ENCODE data around the gene ITGA7.

ITGA7 gene

DNA sequence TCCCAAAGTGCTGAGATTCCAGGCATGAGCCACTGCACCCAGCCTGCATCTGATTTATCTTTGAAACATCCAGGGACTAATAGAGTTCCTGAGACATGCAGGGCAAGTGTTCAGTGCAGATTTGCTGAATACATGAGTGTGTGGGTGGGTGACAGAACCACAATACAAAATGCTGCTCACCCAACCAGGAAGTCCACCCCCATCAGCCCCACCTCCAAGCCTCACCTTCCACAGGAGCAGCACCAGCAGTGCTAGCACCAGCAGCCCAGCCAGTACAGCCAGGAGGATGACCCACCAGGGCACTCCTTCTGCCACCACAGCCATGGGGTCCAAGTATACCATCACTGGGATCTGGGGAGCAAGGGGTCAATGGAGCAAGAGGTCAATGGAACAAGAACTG, 20.0 kb downstream of the ITGA7 start:
- Histone ChIP-seq H3K4me1 (ENCODE audit: insufficient read depth, low read length, poor library complexity, severe bottlenecking) (peaks cover 21% of the 10 kb centered on the region), H3K9me3 (ENCODE audit: insufficient read depth, low read depth, low read length) (no peaks in the 10 kb centered on the region), H4K20me1 (ENCODE audit: insufficient read depth, low read length, poor library complexity, severe bottlenecking) (no peaks in the 10 kb centered on the region), H3K9me2 (replicated peaks; ENCODE audit: low read depth, low read length) (no peaks in the 10 kb centered on the region), H3K36me3 (ENCODE audit: insufficient read depth, low read length) (no peaks in the 10 kb centered on the region), H2AFZ (ENCODE audit: low read length) (no peak overlapping the region), H3K79me2 (ENCODE audit: insufficient read depth, low read length) (peaks cover 15% of the 10 kb centered on the region; the same call in 1 of the 2 replicates), H3K4me3 (ENCODE audit: low read length, poor library complexity, severe bottlenecking) (no peak overlapping the region), H3F3A (ENCODE audit: low read depth) (no peaks in the 10 kb centered on the region), H3K9ac (ENCODE audit: low read depth, low read length, poor library complexity, severe bottlenecking) (no peak overlapping the region), H3K27me3 (ENCODE audit: insufficient read depth, low read length, poor library complexity, severe bottlenecking) (no peaks in the 10 kb centered on the region), H3K4me2 (ENCODE audit: low read depth, low read length, poor library complexity, severe bottlenecking) (no peak overlapping the region)
- TF ChIP-seq EZH2phosphoT487 (IDR thresholded peaks at IDR 0.05; ENCODE audit: borderline replicate concordance), result no peak
- TF ChIP-seq, protein P1, sequence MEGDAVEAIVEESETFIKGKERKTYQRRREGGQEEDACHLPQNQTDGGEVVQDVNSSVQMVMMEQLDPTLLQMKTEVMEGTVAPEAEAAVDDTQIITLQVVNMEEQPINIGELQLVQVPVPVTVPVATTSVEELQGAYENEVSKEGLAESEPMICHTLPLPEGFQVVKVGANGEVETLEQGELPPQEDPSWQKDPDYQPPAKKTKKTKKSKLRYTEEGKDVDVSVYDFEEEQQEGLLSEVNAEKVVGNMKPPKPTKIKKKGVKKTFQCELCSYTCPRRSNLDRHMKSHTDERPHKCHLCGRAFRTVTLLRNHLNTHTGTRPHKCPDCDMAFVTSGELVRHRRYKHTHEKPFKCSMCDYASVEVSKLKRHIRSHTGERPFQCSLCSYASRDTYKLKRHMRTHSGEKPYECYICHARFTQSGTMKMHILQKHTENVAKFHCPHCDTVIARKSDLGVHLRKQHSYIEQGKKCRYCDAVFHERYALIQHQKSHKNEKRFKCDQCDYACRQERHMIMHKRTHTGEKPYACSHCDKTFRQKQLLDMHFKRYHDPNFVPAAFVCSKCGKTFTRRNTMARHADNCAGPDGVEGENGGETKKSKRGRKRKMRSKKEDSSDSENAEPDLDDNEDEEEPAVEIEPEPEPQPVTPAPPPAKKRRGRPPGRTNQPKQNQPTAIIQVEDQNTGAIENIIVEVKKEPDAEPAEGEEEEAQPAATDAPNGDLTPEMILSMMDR (conservative IDR thresholded peaks at IDR 0.05; ENCODE audit: low read length), result no peak

DNA sequence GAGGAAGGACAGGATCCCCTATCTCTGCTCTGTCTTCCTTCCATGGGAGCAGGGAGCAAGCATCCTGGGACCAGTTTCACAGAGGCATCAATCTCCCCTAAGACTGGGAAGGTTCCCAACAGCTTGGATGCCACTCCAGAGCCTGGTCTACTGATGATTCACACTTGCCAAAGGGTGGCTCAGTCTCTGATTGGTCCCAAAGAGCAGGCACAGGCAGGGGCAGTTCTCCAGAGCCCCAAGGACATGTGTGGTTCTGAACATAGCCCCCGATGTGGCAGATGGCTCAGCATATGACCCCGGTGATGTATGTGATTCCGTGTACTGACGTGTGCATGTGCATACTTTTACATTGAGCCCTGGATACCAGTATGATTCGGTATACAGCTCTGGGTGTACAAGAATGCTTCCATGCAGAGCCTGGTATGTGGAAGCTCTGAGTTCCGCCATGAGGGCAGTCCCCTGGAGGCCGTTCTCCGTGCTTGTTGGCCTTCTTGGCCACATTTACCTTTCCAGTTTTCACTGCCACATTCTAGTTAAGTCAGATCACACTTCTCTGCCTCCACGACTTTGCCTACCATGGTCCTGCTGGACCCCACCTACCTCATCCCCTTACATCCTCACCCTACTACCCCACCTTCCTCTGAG, 21.2 kb downstream of the ITGA7 start:
- H2AFZ ChIP-seq (ENCODE audit: low read length), result no peak overlapping the region
- H3K9ac ChIP-seq (ENCODE audit: low read depth, low read length, poor library complexity, severe bottlenecking), result no peak overlapping the region
- H3F3A ChIP-seq (ENCODE audit: low read depth), result no peaks in the 10 kb centered on the region
- H4K20me1 ChIP-seq (ENCODE audit: insufficient read depth, low read length, poor library complexity, severe bottlenecking), result no peaks in the 10 kb centered on the region
- no peak overlapping the region for H3K4me3 ChIP-seq (ENCODE audit: low read length, poor library complexity, severe bottlenecking)
- no peaks in the 10 kb centered on the region for H3K9me3 ChIP-seq (ENCODE audit: insufficient read depth, low read depth, low read length)
- no peaks in the 10 kb centered on the region for H3K9me2 ChIP-seq (replicated peaks; ENCODE audit: low read depth, low read length)
- H3K4me1 ChIP-seq (ENCODE audit: insufficient read depth, low read length, poor library complexity, severe bottlenecking), result peaks cover 23% of the 10 kb centered on the region
- H3K36me3 ChIP-seq (ENCODE audit: insufficient read depth, low read length), result no peaks in the 10 kb centered on the region
- H3K27me3 ChIP-seq (ENCODE audit: insufficient read depth, low read length, poor library complexity, severe bottlenecking), result no peaks in the 10 kb centered on the region
- H3K79me2 ChIP-seq (ENCODE audit: insufficient read depth, low read length), result peaks cover 15% of the 10 kb centered on the region; the same call in 1 of the 2 replicates
- no peak overlapping the region for H3K4me2 ChIP-seq (ENCODE audit: low read depth, low read length, poor library complexity, severe bottlenecking)
- TF ChIP-seq, protein P1 (conservative IDR thresholded peaks at IDR 0.05; ENCODE audit: low read length), result no peak
- TF ChIP-seq EZH2phosphoT487 (IDR thresholded peaks at IDR 0.05; ENCODE audit: borderline replicate concordance), result no peak

DNA sequence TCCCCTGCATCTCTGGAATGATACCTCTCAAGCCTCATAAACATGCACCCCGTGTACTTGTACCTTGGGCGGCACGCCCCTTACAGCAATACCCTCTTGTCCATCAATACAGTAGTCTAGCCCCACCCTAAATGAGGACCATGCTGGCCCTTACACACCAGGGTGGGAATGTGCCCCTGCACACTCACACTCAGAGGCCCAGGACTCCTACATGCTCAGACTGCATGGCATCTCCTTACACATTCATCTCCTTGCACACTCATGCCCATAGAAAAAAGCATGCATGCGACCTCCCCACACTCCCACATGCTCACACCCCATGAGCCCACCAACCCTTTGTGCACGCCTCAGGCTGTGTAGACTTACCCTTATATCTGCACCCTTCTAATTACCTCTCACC, 22.0 kb downstream of the ITGA7 start:
- Histone ChIP-seq H3K79me2 (ENCODE audit: insufficient read depth, low read length) (peaks cover 15% of the 10 kb centered on the region; the same call in 1 of the 2 replicates), H2AFZ (ENCODE audit: low read length) (no peak overlapping the region), H3F3A (ENCODE audit: low read depth) (no peaks in the 10 kb centered on the region), H3K36me3 (ENCODE audit: insufficient read depth, low read length) (no peaks in the 10 kb centered on the region), H3K4me3 (ENCODE audit: low read length, poor library complexity, severe bottlenecking) (no peak overlapping the region), H3K4me1 (ENCODE audit: insufficient read depth, low read length, poor library complexity, severe bottlenecking) (peaks cover 28% of the 10 kb centered on the region), H3K9ac (ENCODE audit: low read depth, low read length, poor library complexity, severe bottlenecking) (no peak overlapping the region), H4K20me1 (ENCODE audit: insufficient read depth, low read length, poor library complexity, severe bottlenecking) (no peaks in the 10 kb centered on the region), H3K4me2 (ENCODE audit: low read depth, low read length, poor library complexity, severe bottlenecking) (no peak overlapping the region), H3K9me2 (replicated peaks; ENCODE audit: low read depth, low read length) (no peaks in the 10 kb centered on the region), H3K27me3 (ENCODE audit: insufficient read depth, low read length, poor library complexity, severe bottlenecking) (no peaks in the 10 kb centered on the region), H3K9me3 (ENCODE audit: insufficient read depth, low read depth, low read length) (no peaks in the 10 kb centered on the region)
- TF ChIP-seq EZH2phosphoT487 (IDR thresholded peaks at IDR 0.05; ENCODE audit: borderline replicate concordance), result no peak
- TF ChIP-seq, protein P1 (conservative IDR thresholded peaks at IDR 0.05; ENCODE audit: low read length), result no peak
